Common myeloid progenitor, CD34-positive (primary cell): ENCODE results near the gene MEGF6.
A peak's percentile ranks its signal among the peaks of the same experiment; 100 is the strongest.

Experiments used
- CTCF ChIA-PET: fragments of 350-600 bp; sonication (Branson Sonifier 250); formaldehyde crosslinking; loops from one replicate; lab custom pipeline; 2021; ENCODE audit warnings: antibody characterized with exemption; lab: Charles Lee
- POLR2A ChIA-PET: fragments of 350-600 bp; sonication (Branson Sonifier 250); formaldehyde crosslinking; loops from one replicate; lab custom pipeline; 2021; ENCODE audit warnings: antibody characterized with exemption; lab: Charles Lee
- DNase-seq, 3 donors: peaks; one replicate each; pipeline versions ENCODE4 v3.0.0 to v3.0.0-alpha.2; 2013
- H3K27ac ChIP-seq, 2 experiments: 1 replicate in 1 of 2; 2 replicates in 1 of 2; pipeline ENCODE4 v1.7.0; 2013; ENCODE audit warnings: inconsistent platforms in 2 of 2, low read length in 2 of 2, mild to moderate bottlenecking in 2 of 2, low read depth in 1 of 2, moderate library complexity in 1 of 2; ENCODE audit not compliant: severe bottlenecking in 2 of 2, insufficient read depth in 1 of 2, poor library complexity in 1 of 2
- H3K27me3 ChIP-seq, 5 experiments: replicated peaks in 2 of 5; 1 replicate in 3 of 5; 2 replicates in 2 of 5; pipeline versions ENCODE4 v1.6.1 to v1.7.0; 2013; ENCODE audit warnings: low read length in 4 of 5, mild to moderate bottlenecking in 2 of 5, moderate library complexity in 2 of 5, inconsistent platforms in 1 of 5; ENCODE audit not compliant: insufficient read depth in 5 of 5, control insufficient read depth in 4 of 5
- H3K36me3 ChIP-seq, 4 experiments: 1 replicate in 2 of 4; 2 replicates in 2 of 4; pipeline versions ENCODE4 v1.6.1 to v1.7.0; 2013; ENCODE audit warnings: low read length in 3 of 4, control low read depth in 1 of 4, mild to moderate bottlenecking in 1 of 4; ENCODE audit not compliant: control insufficient read depth in 4 of 4, insufficient read depth in 4 of 4
- H3K4me1 ChIP-seq, 4 experiments: 1 replicate in 3 of 4; 2 replicates in 1 of 4; pipeline versions ENCODE4 v1.6.1 to v1.7.1; 2013; ENCODE audit warnings: low read length in 3 of 4, mild to moderate bottlenecking in 3 of 4, control low read depth in 1 of 4, inconsistent platforms in 1 of 4, moderate library complexity in 1 of 4; ENCODE audit not compliant: control insufficient read depth in 4 of 4, insufficient read depth in 4 of 4; ENCODE audit errors: control extremely low read depth in 1 of 4
- H3K4me3 ChIP-seq, 7 experiments: 1 replicate in 4 of 7; 2 replicates in 3 of 7; pipeline versions ENCODE4 v1.5.1 to v1.7.0; 2013; ENCODE audit warnings: mild to moderate bottlenecking in 7 of 7, low read length in 6 of 7, moderate library complexity in 6 of 7, inconsistent platforms in 2 of 7, low read depth in 2 of 7, control low read depth in 1 of 7; ENCODE audit not compliant: insufficient read depth in 4 of 7, control insufficient read depth in 1 of 7; ENCODE audit errors: extremely low read depth in 1 of 7
- H3K9me3 ChIP-seq, 5 experiments: 1 replicate in 4 of 5; 2 replicates in 1 of 5; pipeline versions ENCODE4 v1.6.1 to v1.7.1; 2013; ENCODE audit warnings: low read length in 4 of 5, mild to moderate bottlenecking in 2 of 5, inconsistent platforms in 1 of 5, low read depth in 1 of 5, moderate library complexity in 1 of 5; ENCODE audit not compliant: control insufficient read depth in 4 of 5, insufficient read depth in 2 of 5; ENCODE audit errors: control extremely low read depth in 1 of 5
- WGBS: methylation state at CpG from one replicate; pipeline ENCODE4 v1.1.5; 2013; ENCODE audit not compliant: insufficient coverage; 5-methylcytosine and 5-hydroxymethylcytosine counted together

The MEGF6 gene

GRCh38 chr1:3650248-3651025 is 39.1 kb upstream of the MEGF6 start:
- WGBS: 5% methylated on average over 40 of the region's 50 CpGs
- peak in 1 of 3 donors; percentile 19 for DNase-seq
- Histone ChIP-seq H3K27me3 (peaks cover 5 to 55% (median 21%) of the 10 kb centered on the region in 5 experiments), H3K36me3 (peaks cover 0 to 21% (median 19%) of the 10 kb centered on the region in 4 experiments), H3K27ac (no peak overlapping the region), H3K9me3 (no peaks in the 10 kb centered on the region), H3K4me1 (peaks cover 7 to 39% (median 24%) of the 10 kb centered on the region in 4 experiments), H3K4me3 (peak overlapping the region in 5 of 7 experiments; percentile 64 to 89 (median 86))
- ChIA-PET POLR2A (no interaction called here), CTCF (interaction anchor here (1.2 kb wide), 1 partner anchor 22 kb away, joined by 3 read pairs; no protein-coding TSS in a partner anchor)

GRCh38 chr1:3649342-3650247 is 38.3 kb upstream of the MEGF6 start, which contains the start of gene WRAP73:
TSS of gene WRAP73 (minus strand) at chr1:3650103. CDS start at chr1:3649999, 104 bp downstream.
- ChIA-PET CTCF (interaction anchor here (0.9 to 1.4 kb wide), 3 partner anchors 19 to 34 kb away, joined by 3 to 4 read pairs (median 3); no protein-coding TSS in a partner anchor), POLR2A (no interaction called here)
- peak; percentile 93 to 94 (median 93) for DNase-seq
- H3K27me3 ChIP-seq: peaks cover 5 to 46% (median 21%) of the 10 kb centered on the region in 5 experiments
- peaks cover 2 to 28% (median 26%) of the 10 kb centered on the region in 4 experiments for H3K36me3 ChIP-seq
- H3K27ac ChIP-seq: peak within 1 kb of the TSS; percentile 25 to 49
- 4% methylated on average over 43 of the region's 60 CpGs for WGBS
- peaks cover 7 to 39% (median 24%) of the 10 kb centered on the region in 4 experiments for H3K4me1 ChIP-seq
- H3K4me3 ChIP-seq: peak within 1 kb of the TSS; percentile 59 to 89 (median 83)
- H3K9me3 ChIP-seq: no peaks in the 10 kb centered on the region

- Histone ChIP-seq H3K36me3 (peaks cover 5 to 38% (median 31%) of the 10 kb centered on the region in 4 experiments), H3K9me3 (no peaks in the 10 kb centered on the region), H3K4me3 (no peak overlapping the region), H3K27ac (no peak overlapping the region), H3K4me1 (peaks cover 7 to 27% (median 15%) of the 10 kb centered on the region in 4 experiments), H3K27me3 (peaks cover 0 to 16% (median 9%) of the 10 kb centered on the region in 5 experiments)
- DNase-seq: no peak
- POLR2A ChIA-PET: no interaction called here
- 98% methylated on average over 20 of the region's 20 CpGs for WGBS
- CTCF ChIA-PET: no interaction called here
Observed at GRCh38 chr1:3646596-3646995, 35.3 kb upstream of the MEGF6 start.

- Histone ChIP-seq H3K4me1 (peaks cover 7 to 19% (median 11%) of the 10 kb centered on the region in 4 experiments), H3K27ac (no peak overlapping the region), H3K36me3 (peaks cover 7 to 38% (median 34%) of the 10 kb centered on the region in 4 experiments), H3K27me3 (peaks cover 0 to 9% (median 6%) of the 10 kb centered on the region in 5 experiments), H3K9me3 (no peaks in the 10 kb centered on the region), H3K4me3 (no peak overlapping the region)
- ChIA-PET POLR2A (no interaction called here), CTCF (no interaction called here)
- WGBS: 97% methylated on average over 24 of the region's 27 CpGs
- no peak for DNase-seq
Observed at GRCh38 chr1:3645666-3646355, 34.5 kb upstream of the MEGF6 start.

GRCh38 chr1:3645247-3645646 is 33.9 kb upstream of the MEGF6 start:
- CTCF ChIA-PET: no interaction called here
- no peak for DNase-seq

GRCh38 chr1:3644273-3644672 is 33.0 kb upstream of the MEGF6 start:
- ChIA-PET CTCF (no interaction called here), POLR2A (no interaction called here)
- H3K4me3 ChIP-seq: no peak overlapping the region
- 90% methylated on average over 17 of the region's 25 CpGs for WGBS
- no peak overlapping the region for H3K27ac ChIP-seq
- no peaks in the 10 kb centered on the region for H3K27me3 ChIP-seq
- no peak for DNase-seq
- peaks cover 7 to 46% (median 38%) of the 10 kb centered on the region in 4 experiments for H3K36me3 ChIP-seq
- no peaks in the 10 kb centered on the region for H3K9me3 ChIP-seq
- H3K4me1 ChIP-seq: peaks cover 3 to 7% (median 6%) of the 10 kb centered on the region in 4 experiments

More at GRCh38 chr1:3645247-3645646, 33.9 kb upstream of the MEGF6 start:
- Histone ChIP-seq H3K9me3 (no peaks in the 10 kb centered on the region), H3K27me3 (peaks cover 0 to 3% (median 2%) of the 10 kb centered on the region in 5 experiments), H3K4me1 (peaks cover 6 to 13% (median 9%) of the 10 kb centered on the region in 4 experiments), H3K4me3 (no peak overlapping the region), H3K27ac (no peak overlapping the region), H3K36me3 (peaks cover 7 to 38% (median 34%) of the 10 kb centered on the region in 4 experiments)
- WGBS: 98% methylated on average over 26 of the region's 43 CpGs
- POLR2A ChIA-PET: no interaction called here
